A673 (cell line): ENCODE measurements around the gene BTBD9. TPM values are rescaled to one million over a fixed set of nuclear protein-coding genes. Genes with fewer than 3 reads are reported as not detected.

Experiments
- BruUV-seq: library from RNA; stranded (reverse); fragments of 400-500 nt; replicated peaks from 2 replicates; lab custom pipeline; 2021; lab: Mats Ljungman, UMichigan
- CTCF ChIA-PET: fragments of 300-600 bp; sonication (Branson Sonifier 250); formaldehyde crosslinking; loops from one replicate; lab custom pipeline; 2022; ENCODE audit warnings: antibody characterized with exemption; lab: Charles Lee
- POLR2A ChIA-PET: fragments of 300-600 bp; sonication (Branson Sonifier 250); formaldehyde crosslinking; loops from one replicate; lab custom pipeline; 2022; ENCODE audit warnings: antibody characterized with exemption; ENCODE audit not compliant: low non-redundant PET; lab: Charles Lee
- DNase-seq: peaks from one replicate; pipeline ENCODE4 v3.0.0-alpha.2; 2015; ENCODE audit warnings: low spot score
- H3K27ac ChIP-seq: fragments of 200-600 bp; sonication (generic); 2 replicates; pipeline ENCODE4 v1.5.1; 2016; ENCODE audit warnings: mixed run types, low read depth, mild to moderate bottlenecking, mixed read lengths, antibody characterized with exemption, low read length; ENCODE audit not compliant: poor library complexity, severe bottlenecking
- H3K27me3 ChIP-seq: fragments of 200-600 bp; sonication (generic); replicated peaks from 2 replicates; pipeline ENCODE4 v1.6.1; 2017; ENCODE audit warnings: mixed run types, low read depth, mild to moderate bottlenecking, mixed read lengths, antibody characterized with exemption, low read length; ENCODE audit not compliant: insufficient read depth, poor library complexity
- H3K36me3 ChIP-seq: fragments of 200-600 bp; sonication (generic); 2 replicates; pipeline ENCODE4 v1.6.1; 2016; ENCODE audit warnings: mixed run types, mild to moderate bottlenecking, mixed read lengths, antibody characterized with exemption, low read length; ENCODE audit not compliant: insufficient read depth, poor library complexity, severe bottlenecking
- H3K4me1 ChIP-seq: fragments of 200-600 bp; sonication (generic); 2 replicates; pipeline ENCODE4 v1.6.1; 2017; ENCODE audit warnings: mixed run types, mild to moderate bottlenecking, mixed read lengths, antibody characterized with exemption, low read length; ENCODE audit not compliant: insufficient read depth, poor library complexity, severe bottlenecking
- H3K4me3 ChIP-seq: fragments of 200-600 bp; sonication (generic); 2 replicates; pipeline ENCODE4 v1.5.1; 2016; ENCODE audit warnings: low read depth, mixed run types, mild to moderate bottlenecking, mixed read lengths, low read length; ENCODE audit not compliant: poor library complexity, severe bottlenecking
- H3K9me3 ChIP-seq: fragments of 200-600 bp; sonication (generic); 2 replicates; pipeline ENCODE4 v1.6.1; 2016; ENCODE audit warnings: mixed run types, low read depth, mild to moderate bottlenecking, mixed read lengths, antibody characterized with exemption, low read length; ENCODE audit not compliant: poor library complexity, severe bottlenecking
- CTCF ChIP-seq: fragments of 300-800, 200-600 bp; sonication (generic); conservative IDR thresholded peaks from 2 replicates; pipeline ENCODE4 v1.5.1; 2017; ENCODE audit warnings: low read depth, mild to moderate bottlenecking, antibody characterized with exemption, low read length, moderate library complexity, mixed read lengths
- EZH2 ChIP-seq: fragments of 200-600 bp; sonication (generic); IDR thresholded peaks from 2 replicates; pipeline ENCODE4 v1.6.1; 2017; ENCODE audit warnings: borderline replicate concordance, low read depth, mild to moderate bottlenecking, mixed read lengths, antibody characterized with exemption, low read length; ENCODE audit not compliant: poor library complexity, severe bottlenecking
- intact Hi-C: fragments of 100-400 bp; cut with micrococcal nuclease; formaldehyde crosslinking; loops from one replicate; pipeline ENCODE4 v1.10.0; 2022; ENCODE audit not compliant: unreplicated experiment
- total RNA-seq: library from RNA; stranded (reverse); gene quantifications from 2 replicates; pipeline ENCODE4 v1.2.3, GENCODE V29; 2021

BTBD9 gene
- total RNA-seq, 1 experiment from 2014 or later, result 8.0 TPM

DNA sequence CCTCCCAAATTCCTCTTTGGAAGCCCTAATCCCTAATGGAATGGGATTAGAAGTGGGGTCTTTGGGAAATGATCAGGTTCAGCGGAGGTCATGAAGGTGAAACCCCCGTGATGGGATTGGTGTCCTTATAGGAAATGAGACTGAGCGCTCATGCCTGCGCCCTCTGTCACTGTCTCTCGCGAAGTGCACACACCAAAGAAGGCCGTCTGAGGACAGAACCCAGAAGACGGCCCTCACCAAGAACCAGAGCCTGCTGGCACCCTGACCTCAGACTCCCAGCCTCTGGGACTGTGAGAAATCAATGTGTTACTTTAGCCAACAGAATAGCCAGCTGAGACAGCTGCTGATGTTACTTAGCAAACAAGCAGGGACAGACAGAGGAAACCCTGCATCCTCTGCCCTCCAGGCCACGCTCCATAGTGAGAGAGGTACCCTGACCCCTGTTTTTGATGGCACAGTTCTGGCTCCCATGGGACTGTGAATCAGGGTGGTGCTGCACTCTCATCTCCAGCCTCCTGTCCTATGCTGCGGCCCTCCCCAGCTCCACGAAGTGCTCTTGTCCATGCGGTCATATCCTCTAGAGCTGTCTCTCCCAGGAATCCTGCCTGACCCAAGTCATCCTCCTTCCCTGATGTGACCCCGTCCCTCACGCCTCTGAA lies 450.9 kb downstream of the BTBD9 start:
- intact Hi-C loops, result no loop called here
- no peak overlapping the region for H3K4me3 ChIP-seq
- TF ChIP-seq EZH2 (no peak), CTCF (no peak)
- no peak overlapping the region for H3K27ac ChIP-seq
- no TSS peak for BruUV-seq
- no peak for DNase-seq
- ChIA-PET CTCF (no interaction called here), POLR2A (no interaction called here)
- H3K4me1 ChIP-seq, result peaks cover 6% of the 10 kb centered on the region
- H3K36me3 ChIP-seq, result no peaks in the 10 kb centered on the region
- no peaks in the 10 kb centered on the region for H3K27me3 ChIP-seq
- H3K9me3 ChIP-seq, result no peaks in the 10 kb centered on the region

DNA sequence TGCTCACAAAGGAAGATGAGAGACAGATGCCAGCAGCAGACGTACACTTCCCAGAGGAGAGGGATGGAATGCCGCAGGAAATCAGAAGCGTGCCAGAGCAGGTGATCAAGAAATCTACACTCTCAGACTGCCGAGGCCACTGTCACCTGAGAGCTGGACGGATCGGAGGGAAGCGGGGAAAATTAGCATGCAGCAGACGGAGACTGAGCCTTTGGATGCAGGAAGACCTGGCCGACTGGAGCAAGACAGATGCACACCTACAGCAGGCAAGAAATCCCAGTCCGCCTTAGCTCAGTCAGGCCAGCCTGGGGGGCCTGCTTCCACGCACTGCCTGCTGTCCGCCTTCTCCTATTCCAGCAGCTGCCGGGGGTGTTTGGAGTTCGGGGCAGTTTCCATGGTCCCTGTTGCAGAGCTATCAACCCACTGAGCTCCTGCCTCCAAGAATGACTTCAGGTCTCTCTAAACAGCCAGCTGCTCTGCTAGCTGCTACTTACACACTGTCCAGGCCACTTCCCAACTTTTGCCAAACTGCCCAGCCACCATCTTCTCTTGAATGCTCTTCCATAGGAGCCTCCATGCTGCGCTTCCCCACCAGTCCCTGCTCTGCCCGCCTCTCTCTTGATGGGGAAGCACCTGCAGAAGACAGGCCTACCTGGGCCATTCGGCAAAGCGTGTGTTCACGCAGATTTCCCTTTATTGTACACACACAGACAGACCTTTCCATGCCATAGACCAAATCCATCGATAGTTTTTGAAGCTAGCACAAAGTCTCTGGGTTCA lies 451.7 kb downstream of the BTBD9 start:
- POLR2A ChIA-PET, result no interaction called here
- no peak for DNase-seq
- intact Hi-C loops, result no loop called here

GRCh38 chr6:38187325-38187724 lies 452.4 kb downstream of the BTBD9 start:
- no peaks in the 10 kb centered on the region for H3K36me3 ChIP-seq
- H3K4me1 ChIP-seq, result no peaks in the 10 kb centered on the region
- no peaks in the 10 kb centered on the region for H3K27me3 ChIP-seq
- BruUV-seq, result no TSS peak
- H3K9me3 ChIP-seq, result no peaks in the 10 kb centered on the region
- CTCF ChIA-PET, result no interaction called here
- H3K27ac ChIP-seq, result no peak overlapping the region
- no peak overlapping the region for H3K4me3 ChIP-seq
- no peak for DNase-seq
- TF ChIP-seq CTCF, result no peak
- TF ChIP-seq EZH2, result no peak
- intact Hi-C loops, result no loop called here
- POLR2A ChIA-PET, result no interaction called here

More for the DNA sequence above, 451.7 kb downstream of the BTBD9 start:
- CTCF ChIA-PET, result no interaction called here
- Histone ChIP-seq H3K9me3 (no peaks in the 10 kb centered on the region), H3K36me3 (no peaks in the 10 kb centered on the region), H3K27ac (no peak overlapping the region), H3K4me3 (no peak overlapping the region), H3K4me1 (no peaks in the 10 kb centered on the region), H3K27me3 (no peaks in the 10 kb centered on the region)
- TF ChIP-seq EZH2 (no peak), CTCF (no peak)
- no TSS peak for BruUV-seq
